Caki2 (cell line): Measurements from ENCODE around the gene NUDT7. TPM values are rescaled to one million over a fixed set of nuclear protein-coding genes. Genes with fewer than 3 reads are reported as not detected.

Experiments used
- total RNA-seq: library from RNA; depleted of rRNA; stranded (reverse); fragments of >200 nt; shearing (Covaris generic); gene quantifications from 2 replicates; pipeline ENCODE4 v1.2.3, GENCODE V29; 2014; ENCODE audit warnings: low replicate concordance; rRNA removed

Gene NUDT7
- total RNA-seq, 1 experiment from 2014 or later = 7.1 TPM

Other genes with a start within 250 kb of the NUDT7 start
- not detected in 2 replicates for gene VAT1L, start 66.0 kb downstream of the NUDT7 start, total RNA-seq